HG02852 (cell line): ENCODE measurements around the gene HDAC4.

Source experiments
- ATAC-seq: cut with Tn5 transposase; IDR thresholded peaks from one replicate; pipeline ENCODE4 v1.9.1; 2021; ENCODE audit warnings: mild to moderate bottlenecking, moderate library complexity; ENCODE audit not compliant: unreplicated experiment

The HDAC4 gene

DNA sequence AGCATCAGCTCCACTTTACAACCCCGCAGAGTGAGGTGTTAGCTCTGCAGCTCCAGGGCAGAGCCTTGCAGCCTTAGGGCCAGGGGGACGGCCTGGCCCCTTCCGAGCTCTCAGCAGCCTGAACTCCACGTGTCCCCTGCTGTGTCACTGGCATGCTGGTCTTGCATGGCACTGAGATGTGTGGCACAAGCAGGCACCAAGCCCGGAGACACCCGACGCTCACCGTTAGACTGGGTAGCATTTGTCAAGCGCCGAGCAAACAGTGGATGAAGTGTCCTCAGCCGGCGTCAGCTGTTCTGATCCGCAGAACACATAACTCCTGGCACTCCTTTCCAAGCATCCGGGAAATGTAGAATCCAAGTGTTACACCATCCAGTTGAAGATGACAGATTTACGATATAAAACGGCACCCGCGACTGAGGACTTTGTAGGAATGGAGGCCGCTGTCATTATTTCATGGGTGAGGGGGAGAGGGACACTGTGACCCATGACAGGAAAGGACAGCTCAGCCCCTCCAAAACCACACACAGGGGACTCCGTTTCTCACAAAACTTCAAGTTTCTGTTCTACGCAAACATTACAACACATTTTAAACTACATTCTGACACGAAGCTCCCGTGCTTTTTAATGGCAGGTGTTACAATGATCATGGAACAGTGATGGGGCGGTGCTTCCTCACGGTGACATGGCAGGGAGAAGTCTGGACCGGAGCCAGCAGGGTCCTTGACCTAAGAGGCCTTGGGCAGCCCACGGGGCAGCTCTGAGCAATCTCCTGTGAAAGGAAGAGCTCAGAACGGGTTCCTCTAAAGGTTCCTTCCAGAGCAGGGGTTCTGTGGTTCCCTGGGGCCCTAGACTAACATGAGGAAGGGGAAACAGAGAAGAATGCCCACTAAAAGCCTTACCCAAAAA is 89.4 kb downstream of the HDAC4 start:
- no peak for ATAC-seq

DNA sequence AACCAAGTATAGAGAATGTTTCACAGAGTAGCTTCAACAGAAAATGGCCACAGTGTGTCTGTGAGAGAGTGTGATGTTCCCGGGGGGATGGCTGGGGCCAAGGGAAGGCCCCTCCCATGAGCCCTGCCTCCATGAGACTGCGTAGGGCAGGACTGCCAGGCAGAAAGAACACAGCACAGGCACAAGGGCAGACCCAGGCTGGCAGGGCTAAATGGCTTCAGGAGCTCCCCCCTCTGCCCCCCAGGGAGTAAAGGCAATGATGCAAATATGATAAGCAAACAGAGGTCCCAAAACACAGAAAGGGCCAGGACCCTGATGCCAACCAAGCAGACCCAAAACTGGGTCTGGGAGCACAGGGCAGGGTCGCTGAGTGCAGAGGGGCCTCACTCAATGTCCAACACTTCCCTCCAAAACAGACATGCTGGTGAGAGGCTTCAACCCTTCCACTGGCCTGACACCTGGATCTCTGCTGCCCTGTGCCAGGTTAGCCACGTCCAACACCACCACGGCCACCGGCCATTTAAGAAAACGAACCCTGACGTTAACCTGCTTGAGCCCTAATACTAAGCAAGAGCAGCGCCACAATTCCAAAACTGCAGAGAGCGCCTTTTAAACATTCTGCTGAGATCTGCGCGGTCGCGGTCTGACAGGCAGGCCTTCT is 90.3 kb downstream of the HDAC4 start:
- ATAC-seq = no peak

- no peak for ATAC-seq
Observed at GRCh38 chr2:239309398-239310245, 91.2 kb downstream of the HDAC4 start.

- ATAC-seq = no peak
Observed at GRCh38 chr2:239308661-239309397, 92.0 kb downstream of the HDAC4 start.

GRCh38 chr2:239307921-239308613 is 92.8 kb downstream of the HDAC4 start:
- no peak for ATAC-seq

- no peak for ATAC-seq
Observed at GRCh38 chr2:239307221-239307569, 93.6 kb downstream of the HDAC4 start.

DNA sequence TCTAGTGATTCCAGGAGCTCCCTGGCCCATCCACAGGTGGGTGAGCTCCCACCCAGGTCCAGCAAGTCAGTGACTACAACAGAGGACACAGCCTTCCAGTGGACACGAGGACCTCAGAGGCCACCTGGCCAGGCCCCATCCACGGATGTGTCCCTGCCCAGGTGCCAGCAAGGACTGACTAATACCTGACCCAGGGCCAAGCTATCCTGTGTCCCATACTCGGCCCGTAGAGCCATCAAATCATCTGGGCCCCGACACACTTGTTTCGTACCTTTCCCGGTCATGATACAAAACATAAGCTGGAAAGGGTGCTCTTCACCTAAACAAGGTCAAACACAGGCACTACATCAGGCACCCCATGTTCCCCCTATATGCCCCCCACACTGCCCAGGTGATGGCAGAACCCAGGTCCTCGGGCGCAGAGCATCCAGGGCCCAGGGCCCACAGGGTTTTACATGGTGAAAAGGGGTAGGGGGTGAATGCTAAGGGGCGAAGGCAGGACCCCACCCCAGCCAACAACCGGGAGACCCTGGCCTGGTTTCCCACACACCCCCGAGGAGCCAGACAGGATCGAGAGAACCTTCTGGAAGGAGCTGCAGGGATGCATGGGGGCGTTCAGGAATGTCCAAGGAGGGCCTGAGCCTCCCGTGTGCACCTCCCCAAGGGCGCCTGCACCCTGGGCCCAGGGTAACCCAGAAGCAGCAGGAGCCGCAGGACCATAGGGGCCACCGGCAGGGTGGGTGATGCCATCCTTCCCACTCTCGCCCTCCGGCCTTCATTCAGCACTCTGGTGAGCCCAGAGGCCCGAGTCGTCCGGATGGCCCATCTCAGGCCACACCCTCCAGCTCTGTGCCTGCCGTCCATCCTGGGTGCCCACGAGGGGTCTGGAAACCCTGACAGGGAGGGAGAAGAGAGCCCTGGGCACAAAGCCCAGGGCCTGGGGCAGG is 94.3 kb downstream of the HDAC4 start:
- no peak for ATAC-seq

DNA sequence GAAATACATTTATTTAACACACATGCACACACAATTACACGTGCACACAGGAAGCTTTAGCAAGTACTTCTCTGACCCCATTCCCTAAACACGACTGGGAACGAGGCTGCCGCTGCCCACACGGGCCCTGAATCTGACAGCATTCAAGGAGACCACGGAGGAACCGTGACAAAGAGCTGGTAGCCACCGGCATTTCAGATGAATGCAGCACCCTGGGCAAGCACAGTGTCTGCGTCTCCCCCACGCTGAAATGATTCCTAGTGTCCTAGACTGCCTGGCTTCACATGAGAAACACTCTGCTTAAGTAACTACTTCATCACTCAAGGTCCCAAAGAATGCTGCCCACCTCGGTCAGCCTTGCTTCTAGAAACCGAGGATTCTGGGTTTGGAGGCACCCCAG is 95.0 kb downstream of the HDAC4 start:
- ATAC-seq = no peak

DNA sequence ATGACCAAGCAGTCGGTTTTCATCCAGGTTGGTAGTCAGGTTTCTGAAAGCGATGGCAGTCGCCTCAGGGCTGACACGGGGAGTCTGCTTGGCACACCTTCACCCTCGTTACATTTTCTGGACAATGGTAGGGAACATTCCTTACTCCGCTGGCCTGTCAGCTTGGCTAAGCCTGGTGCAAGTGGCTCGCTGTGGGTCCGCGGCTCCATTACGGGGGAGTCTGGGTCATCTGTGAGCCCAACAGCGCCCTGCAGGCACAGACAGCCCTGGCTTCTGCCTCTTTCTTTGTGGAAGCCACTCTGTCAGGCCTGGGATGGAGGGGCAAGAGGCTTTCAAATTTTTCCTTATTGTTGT is 95.6 kb downstream of the HDAC4 start:
- ATAC-seq = no peak

DNA sequence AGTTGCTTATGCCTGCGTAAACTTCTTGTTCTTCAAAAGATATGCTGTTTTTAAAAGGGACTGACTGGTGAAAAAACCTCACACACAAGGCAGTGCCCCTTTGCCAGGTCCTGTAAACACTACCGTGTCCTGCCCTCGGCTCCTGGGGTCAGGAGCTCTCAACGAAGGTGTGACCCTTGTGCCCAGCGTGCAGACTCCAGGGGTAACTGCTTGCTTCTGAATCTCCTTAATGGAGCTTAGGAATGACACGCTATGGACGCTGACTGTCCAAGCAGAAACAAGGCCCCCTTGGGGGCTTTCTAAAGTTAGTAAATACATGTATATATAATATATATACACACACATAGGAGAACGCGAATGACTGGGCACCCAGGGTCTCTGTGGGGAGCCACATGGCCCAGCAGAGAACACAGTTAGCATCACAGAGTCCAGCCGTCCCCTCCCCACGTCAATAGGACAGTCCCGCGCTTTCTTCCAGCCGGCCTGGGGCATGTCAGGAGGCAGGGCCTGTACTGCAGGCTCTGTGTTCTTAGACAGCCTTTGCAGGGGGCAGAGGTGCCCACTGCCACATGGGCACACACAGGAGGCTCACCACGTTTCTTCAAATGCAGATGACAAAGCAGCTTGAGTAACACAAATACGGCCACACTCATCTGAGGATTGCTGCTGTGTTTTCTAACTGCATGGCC is 96.1 kb downstream of the HDAC4 start:
- no peak for ATAC-seq

DNA sequence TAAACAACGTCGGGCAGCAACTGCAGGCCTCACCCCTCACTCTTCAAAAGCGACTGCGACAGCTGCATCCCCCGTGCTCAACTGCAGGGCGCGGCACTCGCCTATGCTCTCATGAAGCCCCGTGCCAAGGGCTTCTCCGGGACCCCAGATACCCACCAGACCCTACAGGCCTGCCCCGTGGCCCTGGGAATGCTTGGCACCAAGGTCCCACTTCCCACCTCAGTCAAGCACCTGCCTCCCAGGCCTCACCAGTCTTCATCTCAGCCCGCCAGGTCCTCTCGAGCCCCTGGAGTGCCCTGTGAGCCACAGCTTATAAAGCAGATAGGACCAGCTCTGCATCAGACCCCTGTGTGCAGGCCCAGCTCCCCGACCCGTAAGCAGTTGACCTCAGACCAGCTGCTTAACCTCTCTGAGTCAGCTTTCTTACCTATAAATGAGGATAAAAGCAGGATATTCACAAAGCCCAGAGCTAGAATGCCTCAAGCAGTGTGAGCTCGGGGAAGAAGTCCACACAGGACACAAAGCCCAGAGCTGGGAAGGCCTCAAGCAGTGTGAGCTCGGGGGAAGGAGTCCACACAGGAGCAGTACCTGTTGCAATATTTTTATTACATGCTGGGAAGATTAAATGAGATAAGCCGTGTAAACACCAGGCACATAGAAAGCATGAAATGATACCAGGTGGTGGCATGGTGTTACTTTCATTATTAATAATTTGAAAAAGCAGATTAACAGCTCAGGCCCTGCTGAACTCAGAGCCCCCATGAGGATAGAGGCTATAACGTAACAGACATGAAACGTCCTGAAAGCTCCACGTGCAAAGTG is 96.9 kb downstream of the HDAC4 start:
- no peak for ATAC-seq

GRCh38 chr2:239302808-239303557 is 97.8 kb downstream of the HDAC4 start:
- ATAC-seq = no peak

- no peak for ATAC-seq
Observed at GRCh38 chr2:239302083-239302807, 98.6 kb downstream of the HDAC4 start.

- no peak for ATAC-seq
Observed at GRCh38 chr2:239300871-239301735, 99.7 kb downstream of the HDAC4 start.

DNA sequence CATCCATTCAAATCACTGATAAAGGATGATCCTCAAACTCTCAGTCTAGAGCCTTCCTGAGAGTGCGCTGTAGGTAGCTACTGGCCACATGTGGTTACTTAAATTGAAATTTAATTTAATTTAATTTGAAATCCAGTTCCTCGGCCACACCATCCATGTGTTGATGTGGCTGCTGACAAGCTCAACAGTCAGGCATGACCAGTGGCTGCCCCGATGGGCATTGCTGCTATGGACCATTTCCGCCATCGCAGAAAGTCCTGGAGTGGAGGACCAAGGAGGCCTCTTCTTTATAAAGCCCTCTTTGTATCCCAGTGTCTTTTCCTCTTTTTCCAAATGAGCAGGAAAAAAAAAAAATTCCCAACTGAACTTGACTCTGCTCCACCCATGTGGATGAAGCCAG is 100.6 kb downstream of the HDAC4 start:
- no peak for ATAC-seq
